Measurements from ENCODE around the gene KIF4A. TPM values are rescaled to one million over a fixed set of nuclear protein-coding genes. Genes with fewer than 3 reads are reported as not detected.

Gene KIF4A
- total and polyA plus RNA-seq, 10 of the 15 experiments (the other 5 are each of a cell fraction or from before 2014, with no cell fraction given), result 10.8 to 28.8 (median 22.5) TPM

DNA sequence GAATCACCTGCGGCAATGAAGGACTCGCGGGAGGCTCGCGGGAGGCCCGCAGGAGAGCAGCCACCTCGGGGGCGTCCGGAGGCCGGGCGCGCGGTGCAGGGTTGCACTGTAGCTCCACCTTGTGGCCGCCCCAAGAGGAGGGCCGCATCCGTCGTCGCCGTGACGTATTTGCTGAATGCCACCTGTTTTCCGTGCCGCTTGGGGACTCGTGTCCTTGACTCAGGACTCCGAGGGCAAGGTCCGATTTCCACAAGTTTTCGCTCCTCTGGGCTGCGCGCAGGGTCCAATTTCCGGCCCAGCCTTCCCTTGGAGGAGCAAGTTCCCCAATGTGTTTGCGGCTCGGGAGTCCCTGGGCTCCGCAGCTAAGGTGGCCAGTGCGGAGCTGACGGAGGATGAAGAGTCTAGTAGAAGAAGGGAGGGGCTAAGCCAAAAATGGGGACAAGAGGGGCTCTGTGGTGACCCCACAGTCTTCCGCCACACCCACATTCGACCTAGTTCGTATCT is 144.0 kb downstream of the KIF4A start (continued):
- TF ChIP-seq ZNF274 (IDR thresholded peaks at IDR 0.05; ENCODE audit: insufficient read depth, insufficient read length), result no peak
- TF ChIP-seq, protein P1, sequence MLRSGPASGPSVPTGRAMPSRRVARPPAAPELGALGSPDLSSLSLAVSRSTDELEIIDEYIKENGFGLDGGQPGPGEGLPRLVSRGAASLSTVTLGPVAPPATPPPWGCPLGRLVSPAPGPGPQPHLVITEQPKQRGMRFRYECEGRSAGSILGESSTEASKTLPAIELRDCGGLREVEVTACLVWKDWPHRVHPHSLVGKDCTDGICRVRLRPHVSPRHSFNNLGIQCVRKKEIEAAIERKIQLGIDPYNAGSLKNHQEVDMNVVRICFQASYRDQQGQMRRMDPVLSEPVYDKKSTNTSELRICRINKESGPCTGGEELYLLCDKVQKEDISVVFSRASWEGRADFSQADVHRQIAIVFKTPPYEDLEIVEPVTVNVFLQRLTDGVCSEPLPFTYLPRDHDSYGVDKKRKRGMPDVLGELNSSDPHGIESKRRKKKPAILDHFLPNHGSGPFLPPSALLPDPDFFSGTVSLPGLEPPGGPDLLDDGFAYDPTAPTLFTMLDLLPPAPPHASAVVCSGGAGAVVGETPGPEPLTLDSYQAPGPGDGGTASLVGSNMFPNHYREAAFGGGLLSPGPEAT (IDR thresholded peaks at IDR 0.05; ENCODE audit: low read depth), result no peak
- TF ChIP-seq KDM1A (IDR thresholded peaks at IDR 0.05; ENCODE audit: borderline replicate concordance), result no peak
- no peak for TF ChIP-seq NR2C2 (IDR thresholded peaks at IDR 0.05; ENCODE audit: borderline replicate concordance, control insufficient read depth, insufficient read length, low read depth)
- no peak for TF ChIP-seq RB1 (IDR thresholded peaks at IDR 0.05; ENCODE audit: borderline replicate concordance)
- TF ChIP-seq TCF3 (IDR thresholded peaks at IDR 0.05; ENCODE audit: borderline replicate concordance, insufficient read depth, low read depth, low read length), result peak; percentile 80
- TF ChIP-seq STAT1 (conservative IDR thresholded peaks at IDR 0.05), result no peak
- TF ChIP-seq KLF5 (IDR thresholded peaks at IDR 0.05; ENCODE audit: partially characterized antibody), result no peak
- no peak for TF ChIP-seq SREBF2 (IDR thresholded peaks at IDR 0.05; ENCODE audit: low read length)
- no peak for TF ChIP-seq HDGF (IDR thresholded peaks at IDR 0.05)
- no peak for TF ChIP-seq STAT3 (IDR thresholded peaks at IDR 0.05; ENCODE audit: low read depth, low read length)
- no peak for TF ChIP-seq ATF7 (IDR thresholded peaks at IDR 0.05; ENCODE audit: low read depth)
- TF ChIP-seq, protein P2, sequence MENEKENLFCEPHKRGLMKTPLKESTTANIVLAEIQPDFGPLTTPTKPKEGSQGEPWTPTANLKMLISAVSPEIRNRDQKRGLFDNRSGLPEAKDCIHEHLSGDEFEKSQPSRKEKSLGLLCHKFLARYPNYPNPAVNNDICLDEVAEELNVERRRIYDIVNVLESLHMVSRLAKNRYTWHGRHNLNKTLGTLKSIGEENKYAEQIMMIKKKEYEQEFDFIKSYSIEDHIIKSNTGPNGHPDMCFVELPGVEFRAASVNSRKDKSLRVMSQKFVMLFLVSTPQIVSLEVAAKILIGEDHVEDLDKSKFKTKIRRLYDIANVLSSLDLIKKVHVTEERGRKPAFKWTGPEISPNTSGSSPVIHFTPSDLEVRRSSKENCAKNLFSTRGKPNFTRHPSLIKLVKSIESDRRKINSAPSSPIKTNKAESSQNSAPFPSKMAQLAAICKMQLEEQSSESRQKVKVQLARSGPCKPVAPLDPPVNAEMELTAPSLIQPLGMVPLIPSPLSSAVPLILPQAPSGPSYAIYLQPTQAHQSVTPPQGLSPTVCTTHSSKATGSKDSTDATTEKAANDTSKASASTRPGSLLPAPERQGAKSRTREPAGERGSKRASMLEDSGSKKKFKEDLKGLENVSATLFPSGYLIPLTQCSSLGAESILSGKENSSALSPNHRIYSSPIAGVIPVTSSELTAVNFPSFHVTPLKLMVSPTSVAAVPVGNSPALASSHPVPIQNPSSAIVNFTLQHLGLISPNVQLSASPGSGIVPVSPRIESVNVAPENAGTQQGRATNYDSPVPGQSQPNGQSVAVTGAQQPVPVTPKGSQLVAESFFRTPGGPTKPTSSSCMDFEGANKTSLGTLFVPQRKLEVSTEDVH (IDR thresholded peaks at IDR 0.05; ENCODE audit: low read depth, partially characterized antibody), result no peak
- TF ChIP-seq MTA3 (IDR thresholded peaks at IDR 0.05; ENCODE audit: borderline replicate concordance, low read length), result no peak
- no peak; a peak in 1 of 3 replicates for TF ChIP-seq EGR1 (IDR thresholded peaks at IDR 0.05; ENCODE audit: borderline replicate concordance in 1 of 2, low read depth in 2 of 2, low read length in 2 of 2)
- TF ChIP-seq, protein P3, sequence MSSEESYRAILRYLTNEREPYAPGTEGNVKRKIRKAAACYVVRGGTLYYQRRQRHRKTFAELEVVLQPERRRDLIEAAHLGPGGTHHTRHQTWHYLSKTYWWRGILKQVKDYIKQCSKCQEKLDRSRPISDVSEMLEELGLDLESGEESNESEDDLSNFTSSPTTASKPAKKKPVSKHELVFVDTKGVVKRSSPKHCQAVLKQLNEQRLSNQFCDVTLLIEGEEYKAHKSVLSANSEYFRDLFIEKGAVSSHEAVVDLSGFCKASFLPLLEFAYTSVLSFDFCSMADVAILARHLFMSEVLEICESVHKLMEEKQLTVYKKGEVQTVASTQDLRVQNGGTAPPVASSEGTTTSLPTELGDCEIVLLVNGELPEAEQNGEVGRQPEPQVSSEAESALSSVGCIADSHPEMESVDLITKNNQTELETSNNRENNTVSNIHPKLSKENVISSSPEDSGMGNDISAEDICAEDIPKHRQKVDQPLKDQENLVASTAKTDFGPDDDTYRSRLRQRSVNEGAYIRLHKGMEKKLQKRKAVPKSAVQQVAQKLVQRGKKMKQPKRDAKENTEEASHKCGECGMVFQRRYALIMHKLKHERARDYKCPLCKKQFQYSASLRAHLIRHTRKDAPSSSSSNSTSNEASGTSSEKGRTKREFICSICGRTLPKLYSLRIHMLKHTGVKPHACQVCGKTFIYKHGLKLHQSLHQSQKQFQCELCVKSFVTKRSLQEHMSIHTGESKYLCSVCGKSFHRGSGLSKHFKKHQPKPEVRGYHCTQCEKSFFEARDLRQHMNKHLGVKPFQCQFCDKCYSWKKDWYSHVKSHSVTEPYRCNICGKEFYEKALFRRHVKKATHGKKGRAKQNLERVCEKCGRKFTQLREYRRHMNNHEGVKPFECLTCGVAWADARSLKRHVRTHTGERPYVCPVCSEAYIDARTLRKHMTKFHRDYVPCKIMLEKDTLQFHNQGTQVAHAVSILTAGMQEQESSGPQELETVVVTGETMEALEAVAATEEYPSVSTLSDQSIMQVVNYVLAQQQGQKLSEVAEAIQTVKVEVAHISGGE (CRISPR knock-in tag; IDR thresholded peaks at IDR 0.05), result no peak
- TF ChIP-seq RFX5 (IDR thresholded peaks at IDR 0.05; ENCODE audit: low read depth, low read length), result no peak
- no peak for TF ChIP-seq POLR2AphosphoS2 (IDR thresholded peaks at IDR 0.05; ENCODE audit: low read depth, low read length)
- TF ChIP-seq NFIC (IDR thresholded peaks at IDR 0.05; ENCODE audit: low read depth, low read length), result no peak
- no peak for TF ChIP-seq SMAD5 (IDR thresholded peaks at IDR 0.05; ENCODE audit: low read depth)
- no peak for TF ChIP-seq EZH2 (IDR thresholded peaks at IDR 0.05; ENCODE audit: borderline replicate concordance, control insufficient read depth, low read depth, low read length)
- no peak for TF ChIP-seq BMI1 (IDR thresholded peaks at IDR 0.05; ENCODE audit: borderline replicate concordance)
- no peak for TF ChIP-seq MYC (IDR thresholded peaks at IDR 0.05; ENCODE audit: insufficient read depth, insufficient read length, insufficient replicate concordance, low read length, severe bottlenecking)
- 0 out of 2 replicates have a peak, but pooled peaks have one; percentile 4 for TF ChIP-seq RUNX3 (IDR thresholded peaks at IDR 0.05; ENCODE audit: low read length)

Data from GM12878 (cell line).